Stomach (tissue), 9 donors: ENCODE measurements around the gene VARS2. TPM values are rescaled to one million over a fixed set of nuclear protein-coding genes. Genes with fewer than 3 reads are reported as not detected.

Source experiments
- DNase-seq, 2 donors: peaks; one replicate each; pipeline versions ENCODE4 v3.0.0 to v3.0.0-alpha.2; 2013 to 2019
- H3K27ac ChIP-seq, 5 donors: fragments of 200-600 bp in 4 of 5; sonication (generic) in 4 of 5; one replicate each; pipeline ENCODE4 v1.5.1; 2013 to 2019; ENCODE audit warnings: mild to moderate bottlenecking in 1 of 5, moderate library complexity in 1 of 5
- H3K27me3 ChIP-seq, 3 donors: fragments of 200-600 bp; sonication (generic); one replicate each; pipeline ENCODE4 v1.5.1; 2017 to 2019; ENCODE audit warnings: mixed run types in 1 of 3
- H3K36me3 ChIP-seq, 4 donors: fragments of 200-600 bp; sonication (generic); 1 replicate in 3 of 4; 2 replicates in 1 of 4; pipeline ENCODE4 v1.5.1; 2016 to 2019
- H3K4me1 ChIP-seq, 4 donors: fragments of 200-600 bp; sonication (generic); one replicate each; pipeline ENCODE4 v1.5.1; 2016 to 2019
- H3K4me3 ChIP-seq, 4 donors: fragments of 200-600 bp; sonication (generic) in 3 of 4; one replicate each; pipeline ENCODE4 v1.5.1; 2016 to 2019; ENCODE audit warnings: mild to moderate bottlenecking in 1 of 4
- H3K9me3 ChIP-seq, 4 donors: fragments of 200-600 bp; sonication (generic); one replicate each; pipeline ENCODE4 v1.5.1; 2016 to 2019
- CTCF ChIP-seq, 7 experiments: fragments of 450-650 bp in 4 of 7; fragments of 200-600 bp in 3 of 7; sonication (generic) in 3 of 7; IDR thresholded peaks; one replicate each; pipeline ENCODE4 v1.5.1; 2016 to 2019; ENCODE audit warnings: antibody characterized with exemption in 7 of 7, control low read depth in 2 of 7, mild to moderate bottlenecking in 1 of 7
- EP300 ChIP-seq: sonication (generic); formaldehyde crosslinking; IDR thresholded peaks from one replicate; pipeline ENCODE4 v1.6.1; 2017; ENCODE audit warnings: antibody characterized with exemption
- POLR2A ChIP-seq, 4 donors: fragments of 450-650 bp; IDR thresholded peaks; one replicate each; pipeline ENCODE4 v1.6.1; 2016; ENCODE audit warnings: antibody characterized with exemption in 4 of 4, control low read depth in 2 of 4, mild to moderate bottlenecking in 1 of 4, moderate library complexity in 1 of 4
- POLR2AphosphoS5 ChIP-seq, 3 donors: sonication (generic); formaldehyde crosslinking; IDR thresholded peaks; one replicate each; pipeline ENCODE4 v1.6.1; 2016; ENCODE audit warnings: antibody characterized with exemption in 3 of 3
- WGBS, 5 donors: extraction: QIAGEN DNeasy Blood & Tissue Kit in 3 of 5; methylation state at CpG; one replicate each; pipeline versions ENCODE4 v1.1.5 to v1.1.7; 2013 to 2018; 5-methylcytosine and 5-hydroxymethylcytosine counted together
- intact Hi-C: fragments of 100-400 bp; cut with DNase I; formaldehyde crosslinking; loops from one replicate; pipeline ENCODE4 v1.15.1; 2023; ENCODE audit warnings: low total_unique reads
- polyA plus RNA-seq, 3 donors: library from polyadenylated mRNA; stranded (reverse); fragments of 200-250 nt; gene quantifications; one replicate each; pipeline ENCODE4 v1.2.3, GENCODE V29; 2013
- small RNA-seq, 4 donors: library from RNA; depleted of rRNA; stranded (forward); fragments of <200 nt; gene quantifications; one replicate each; pipeline ENCODE3, GENCODE V24; 2016
- total RNA-seq, 5 donors: library from RNA; depleted of rRNA; stranded (reverse); fragments of >200 nt; gene quantifications; one replicate each; pipeline versions ENCODE4 v1.1.0 to v1.2.3, GENCODE V29; 2014 to 2016
- donor health status: healthy with polysubstance abuse.
- donor health status: Bipolar disorder and iron deficiency.
- donor health status: healthy.

The VARS2 gene
- total and polyA plus RNA-seq, 8 donors = 1.2 to 61.6 (median 21.6) TPM

GRCh38 chr6:30970946-30971345, 56.9 kb downstream of the VARS2 start:
- intact Hi-C loops = no loop called here
- Histone ChIP-seq H3K27ac (no peak overlapping the region), H3K36me3 (no peaks in the 10 kb centered on the region), H3K9me3 (no peaks in the 10 kb centered on the region), H3K27me3 (peaks cover 0 to 10% (median 0%) of the 10 kb centered on the region in 3 donors), H3K4me1 (no peaks in the 10 kb centered on the region), H3K4me3 (no peak overlapping the region)
- TF ChIP-seq CTCF (IDR thresholded peaks at IDR 0.05) (no peak), EP300 (no peak), POLR2AphosphoS5 (IDR thresholded peaks at IDR 0.05) (no peak), POLR2A (IDR thresholded peaks at IDR 0.05) (no peak)
- no peak for DNase-seq
- 80 to 87% (median 86%) methylated on average over 5 of the region's 5 CpGs for WGBS, 5 donors

- Histone ChIP-seq H3K4me3 (no peak overlapping the region), H3K9me3 (no peaks in the 10 kb centered on the region), H3K4me1 (no peaks in the 10 kb centered on the region), H3K27ac (no peak overlapping the region), H3K36me3 (no peaks in the 10 kb centered on the region), H3K27me3 (peaks cover 0 to 10% (median 0%) of the 10 kb centered on the region in 3 donors)
- intact Hi-C loops = no loop called here
- no peak for TF ChIP-seq EP300
- no peak for TF ChIP-seq POLR2AphosphoS5 (IDR thresholded peaks at IDR 0.05)
- no peak for TF ChIP-seq CTCF (IDR thresholded peaks at IDR 0.05)
- TF ChIP-seq POLR2A (IDR thresholded peaks at IDR 0.05) = no peak
- 85 to 99% (median 96%) methylated on average over 4 of the region's 4 CpGs for WGBS, 5 donors
- no peak for DNase-seq
Measured at GRCh38 chr6:30972816-30973215, 58.8 kb downstream of the VARS2 start.

GRCh38 chr6:30974490-30975252, 60.6 kb downstream of the VARS2 start:
- no peak overlapping the region for H3K4me3 ChIP-seq
- no peaks in the 10 kb centered on the region for H3K9me3 ChIP-seq
- intact Hi-C loops = no loop called here
- TF ChIP-seq POLR2A (IDR thresholded peaks at IDR 0.05) (no peak), POLR2AphosphoS5 (IDR thresholded peaks at IDR 0.05) (no peak), EP300 (no peak), CTCF (IDR thresholded peaks at IDR 0.05) (no peak)
- no peaks in the 10 kb centered on the region for H3K36me3 ChIP-seq
- no peak for DNase-seq
- peaks cover 0 to 10% (median 0%) of the 10 kb centered on the region in 3 donors for H3K27me3 ChIP-seq
- H3K4me1 ChIP-seq = peaks cover 0 to 9% (median 2%) of the 10 kb centered on the region in 4 donors
- WGBS, 5 donors = 53 to 90% (median 83%) methylated on average over 4 of the region's 4 CpGs
- no peak overlapping the region for H3K27ac ChIP-seq

Small RNA genes within 50 kb of the gene (small RNA-seq; reads per million reads assigned to genes)
- 0 reads per million in 4 donors for gene RF00019

Other genes starting within 250 kb of the VARS2 start
- gene DHX16, start 241.2 kb upstream of the VARS2 start, total RNA-seq = 10 to 100 TPM; 22.0 to 67.0 (median 30.1) TPM
- gene DHX16, start 241.2 kb upstream of the VARS2 start, polyA plus RNA-seq = 10 to 100 TPM; 18.3 to 34.0 (median 23.4) TPM
- 10 to 100 TPM in 4 of 5 donors, 1 to 10 TPM in 1; 9.0 to 20.1 (median 12.8) TPM for gene PPP1R18, start 227.6 kb upstream of the VARS2 start, total RNA-seq
- 10 to 100 TPM; 24.7 to 40.3 (median 32.2) TPM for gene PPP1R18, start 227.6 kb upstream of the VARS2 start, polyA plus RNA-seq
- 1 to 10 TPM in 4 of 5 donors, under 1 TPM in 1; 0.92 to 6.4 (median 2.9) TPM for gene NRM, start 223.3 kb upstream of the VARS2 start, total RNA-seq
- 10 to 100 TPM in 1 of 3 donors, 1 to 10 TPM in 2; 4.1 to 15.8 (median 8.5) TPM for gene NRM, start 223.3 kb upstream of the VARS2 start, polyA plus RNA-seq
- 100 to 1,000 TPM in 2 of 5 donors, 10 to 100 TPM in 2, 1 to 10 TPM in 1; 9.6 to 153 (median 99.2) TPM for gene MDC1, start 197.0 kb upstream of the VARS2 start, total RNA-seq
- gene MDC1, start 197.0 kb upstream of the VARS2 start, polyA plus RNA-seq = 1 to 10 TPM; 3.8 to 8.7 (median 4.2) TPM
- gene TUBB, start 193.9 kb upstream of the VARS2 start, total RNA-seq = 100 to 1,000 TPM in 4 of 5 donors, 10 to 100 TPM in 1; 67.5 to 177 (median 109) TPM
- 100 to 1,000 TPM; 127 to 223 (median 183) TPM for gene TUBB, start 193.9 kb upstream of the VARS2 start, polyA plus RNA-seq
- 100 to 1,000 TPM in 2 of 5 donors, 10 to 100 TPM in 3; 40.6 to 201 (median 74.7) TPM for gene FLOT1, start 171.6 kb upstream of the VARS2 start, total RNA-seq
- gene FLOT1, start 171.6 kb upstream of the VARS2 start, polyA plus RNA-seq = 100 to 1,000 TPM; 145 to 178 (median 151) TPM
- 100 to 1,000 TPM in 2 of 5 donors, 10 to 100 TPM in 3; 16.5 to 144 (median 92.8) TPM for gene IER3, start 169.7 kb upstream of the VARS2 start, total RNA-seq
- gene IER3, start 169.7 kb upstream of the VARS2 start, polyA plus RNA-seq = 100 to 1,000 TPM; 112 to 187 (median 147) TPM
- gene DDR1, start 29.7 kb upstream of the VARS2 start, total RNA-seq = 100 to 1,000 TPM in 3 of 5 donors, 10 to 100 TPM in 2; 51.3 to 144 (median 109) TPM
- gene DDR1, start 29.7 kb upstream of the VARS2 start, polyA plus RNA-seq = 10 to 100 TPM; 17.6 to 88.7 (median 49.4) TPM
- 10 to 100 TPM in 2 of 5 donors, 1 to 10 TPM in 3; 3.9 to 67.4 (median 8.1) TPM for gene GTF2H4, start 6.0 kb upstream of the VARS2 start, total RNA-seq
- gene GTF2H4, start 6.0 kb upstream of the VARS2 start, polyA plus RNA-seq = 10 to 100 TPM; 15.3 to 29.6 (median 17.6) TPM
- gene SFTA2, start 17.9 kb downstream of the VARS2 start, total RNA-seq = 10 to 100 TPM in 1 of 5 donors, 1 to 10 TPM in 1, not detected in 3; 2.8 to 15.2 TPM
- gene SFTA2, start 17.9 kb downstream of the VARS2 start, polyA plus RNA-seq = 10 to 100 TPM; 10.2 to 94.7 (median 44.1) TPM
- 100 to 1,000 TPM in 3 of 5 donors, 10 to 100 TPM in 1, under 1 TPM in 1; 0.87 to 346 (median 168) TPM for gene MUCL3, start 26.7 kb downstream of the VARS2 start, total RNA-seq
- gene MUCL3, start 26.7 kb downstream of the VARS2 start, polyA plus RNA-seq = 10 to 100 TPM; 17.5 to 83.3 (median 39.6) TPM
- gene MUC21, start 69.5 kb downstream of the VARS2 start, total RNA-seq = 1 to 10 TPM in 2 of 5 donors, under 1 TPM in 2, not detected in 1; 0.18 to 4.9 (median 1.2) TPM
- gene MUC21, start 69.5 kb downstream of the VARS2 start, polyA plus RNA-seq = 100 to 1,000 TPM in 1 of 3 donors, 1 to 10 TPM in 2; 1.2 to 131 (median 1.6) TPM
- not detected for gene MUC22, start 96.2 kb downstream of the VARS2 start, total RNA-seq
- under 1 TPM in 1 of 3 donors, not detected in 2; 0.65 TPM for gene MUC22, start 96.2 kb downstream of the VARS2 start, polyA plus RNA-seq
- not detected for gene C6orf15, start 198.3 kb downstream of the VARS2 start, total RNA-seq
- not detected for gene C6orf15, start 198.3 kb downstream of the VARS2 start, polyA plus RNA-seq
- gene PSORS1C1, start 200.6 kb downstream of the VARS2 start, total RNA-seq = 1 to 10 TPM in 4 of 5 donors, not detected in 1; 2.7 to 5.7 (median 4.0) TPM
- 1 to 10 TPM; 3.1 to 7.4 (median 3.9) TPM for gene PSORS1C1, start 200.6 kb downstream of the VARS2 start, polyA plus RNA-seq
- not detected for gene CDSN, start 206.2 kb downstream of the VARS2 start, total RNA-seq
- gene CDSN, start 206.2 kb downstream of the VARS2 start, polyA plus RNA-seq = under 1 TPM in 1 of 3 donors, not detected in 2; 0.05 TPM
- under 1 TPM in 1 of 5 donors, not detected in 4; 0.73 TPM for gene PSORS1C2, start 224.8 kb downstream of the VARS2 start, total RNA-seq
- gene PSORS1C2, start 224.8 kb downstream of the VARS2 start, polyA plus RNA-seq = 1 to 10 TPM in 1 of 3 donors, not detected in 2; 1.6 TPM
- 100 to 1,000 TPM in 1 of 5 donors, 10 to 100 TPM in 3, 1 to 10 TPM in 1; 9.7 to 201 (median 24.5) TPM for gene CCHCR1, start 243.6 kb downstream of the VARS2 start, total RNA-seq
- gene CCHCR1, start 243.6 kb downstream of the VARS2 start, polyA plus RNA-seq = 10 to 100 TPM; 11.8 to 21.0 (median 12.3) TPM
- 10 to 100 TPM in 1 of 5 donors, 1 to 10 TPM in 4; 5.8 to 16.1 (median 7.1) TPM for gene TCF19, start 244.4 kb downstream of the VARS2 start, total RNA-seq
- gene TCF19, start 244.4 kb downstream of the VARS2 start, polyA plus RNA-seq = 1 to 10 TPM; 5.0 to 7.7 (median 7.7) TPM